COLO668 (cell line): Measurements from ENCODE around the gene RGS16.
A peak's percentile ranks its signal among the peaks of the same experiment; 100 is the strongest.

ENCODE experiments used
- DNase-seq: peaks from one replicate; lab custom pipeline; 2025; ENCODE audit not compliant: unreplicated experiment; lab: John Stamatoyannopoulos, UW

The RGS16 gene

GRCh38 chr1:182608845-182609610, 4.8 kb upstream of the RGS16 start:
- DNase-seq = peak; percentile 50

- DNase-seq = no peak
Measured at GRCh38 chr1:182608236-182608635, 4.0 kb upstream of the RGS16 start.

GRCh38 chr1:182607566-182607965, 3.4 kb upstream of the RGS16 start:
- no peak for DNase-seq

- DNase-seq = peak; percentile 72
Measured at GRCh38 chr1:182603646-182604174, 479 bp downstream of the RGS16 start.

- DNase-seq = peak; percentile 42
Measured at GRCh38 chr1:182602935-182603645, 1.1 kb downstream of the RGS16 start.

- DNase-seq = no peak
Measured at GRCh38 chr1:182601913-182602312, 2.3 kb downstream of the RGS16 start.

GRCh38 chr1:182601416-182601786, 2.8 kb downstream of the RGS16 start:
- DNase-seq = peak; percentile 77

GRCh38 chr1:182600745-182601415, 3.3 kb downstream of the RGS16 start:
- DNase-seq = no peak

GRCh38 chr1:182600036-182600713, 4.0 kb downstream of the RGS16 start:
- DNase-seq = no peak

GRCh38 chr1:182599339-182599738, 4.8 kb downstream of the RGS16 start:
- DNase-seq = peak; percentile 50

- DNase-seq = no peak
Measured at GRCh38 chr1:182598296-182598695, 5.9 kb downstream of the RGS16 start.

GRCh38 chr1:182596934-182597333, 7.3 kb downstream of the RGS16 start:
- DNase-seq = no peak

GRCh38 chr1:182595641-182596240, 8.4 kb downstream of the RGS16 start:
- DNase-seq = peak; percentile 71

- DNase-seq = no peak
Measured at GRCh38 chr1:182589931-182590330, 14.3 kb downstream of the RGS16 start.

- no peak for DNase-seq
Measured at GRCh38 chr1:182589520-182589919, 14.7 kb downstream of the RGS16 start.

GRCh38 chr1:182588500-182589396, 15.4 kb downstream of the RGS16 start, which contains the start of gene RNASEL:
RNASEL (minus strand) TSS chr1:182589256; CDS start chr1:182586806, 2,450 bp downstream.
- peak; percentile 39 for DNase-seq

GRCh38 chr1:182587666-182588499, 16.3 kb downstream of the RGS16 start:
- no peak for DNase-seq

GRCh38 chr1:182587093-182587492, 17.1 kb downstream of the RGS16 start:
- DNase-seq = no peak

- no peak for DNase-seq
Measured at GRCh38 chr1:182586380-182586779, 17.8 kb downstream of the RGS16 start.
